WI38 (cell line): ENCODE measurements around the gene SH3TC1.

Experiments
- H3K4me3 ChIP-seq: 2 replicates; pipeline ENCODE4 v1.5.1; 2011; ENCODE audit warnings: low read depth, mild to moderate bottlenecking, control low read depth, low read length
- CTCF ChIP-seq: IDR thresholded peaks from 2 replicates; pipeline ENCODE4 v1.5.1; 2012; ENCODE audit warnings: low read depth, mild to moderate bottlenecking, control low read depth, low read length

SH3TC1 gene

GRCh38 chr4:8261851-8262535 lies 62.9 kb downstream of the SH3TC1 start:
- no peak overlapping the region for H3K4me3 ChIP-seq
- TF ChIP-seq CTCF = no peak

GRCh38 chr4:8262637-8263322 lies 63.7 kb downstream of the SH3TC1 start:
- H3K4me3 ChIP-seq = no peak overlapping the region
- no peak for TF ChIP-seq CTCF

GRCh38 chr4:8263397-8263796 lies 64.3 kb downstream of the SH3TC1 start:
- no peak for TF ChIP-seq CTCF

GRCh38 chr4:8264106-8264505 lies 65.0 kb downstream of the SH3TC1 start:
- TF ChIP-seq CTCF = no peak
- H3K4me3 ChIP-seq = no peak overlapping the region

More at GRCh38 chr4:8263397-8263796, 64.3 kb downstream of the SH3TC1 start:
- H3K4me3 ChIP-seq = no peak overlapping the region

GRCh38 chr4:8265171-8265929 lies 66.3 kb downstream of the SH3TC1 start:
- H3K4me3 ChIP-seq = no peak overlapping the region
- no peak for TF ChIP-seq CTCF

GRCh38 chr4:8266088-8266487 lies 67.0 kb downstream of the SH3TC1 start:
- no peak for TF ChIP-seq CTCF

GRCh38 chr4:8266508-8266907 lies 67.4 kb downstream of the SH3TC1 start:
- TF ChIP-seq CTCF = no peak
- no peak overlapping the region for H3K4me3 ChIP-seq

More at GRCh38 chr4:8266088-8266487, 67.0 kb downstream of the SH3TC1 start:
- H3K4me3 ChIP-seq = no peak overlapping the region
